ENCODE measurements around the gene NQO2. TPM values are rescaled to one million over a fixed set of nuclear protein-coding genes. Genes with fewer than 3 reads are reported as not detected.

Gene NQO2
- total and polyA plus RNA-seq, 10 of the 15 experiments (the other 5 are each of a cell fraction or from before 2014, with no cell fraction given) = 0.55 to 2.6 (median 0.80) TPM

DNA sequence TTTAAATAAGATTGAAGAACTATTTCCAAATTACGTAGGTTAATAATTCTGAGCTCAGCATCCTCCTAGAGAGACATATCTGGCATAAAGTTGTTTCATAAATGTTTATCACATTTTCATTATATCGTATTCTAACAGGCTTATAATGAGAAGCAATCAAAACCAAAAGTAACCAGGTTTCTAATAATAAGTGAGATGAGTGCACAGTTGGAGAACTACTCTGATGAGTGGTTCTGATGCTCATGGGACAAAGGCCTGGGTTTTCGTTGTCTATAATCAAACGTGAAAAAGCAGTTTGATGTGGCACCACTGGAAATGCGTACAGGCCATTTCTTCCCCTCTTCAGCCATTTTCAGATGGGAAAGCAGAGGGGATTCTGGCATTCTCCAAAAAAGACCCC is 23.6 kb upstream of the NQO2 start (continued):
- TF ChIP-seq SIX5 (IDR thresholded peaks at IDR 0.05; ENCODE audit: low read depth, low read length, severe bottlenecking) (no peak), CBX3 (IDR thresholded peaks at IDR 0.05; ENCODE audit: borderline replicate concordance, low read depth) (no peak), MTA2 (IDR thresholded peaks at IDR 0.05; ENCODE audit: low read depth) (no peak), POU2F2 (IDR thresholded peaks at IDR 0.05; ENCODE audit: borderline replicate concordance, low read depth, low read length) (no peak), CHD4 (IDR thresholded peaks at IDR 0.05) (no peak), TCF3 (IDR thresholded peaks at IDR 0.05; ENCODE audit: borderline replicate concordance, insufficient read depth, low read depth, low read length) (no peak)
- TF ChIP-seq, protein P1, sequence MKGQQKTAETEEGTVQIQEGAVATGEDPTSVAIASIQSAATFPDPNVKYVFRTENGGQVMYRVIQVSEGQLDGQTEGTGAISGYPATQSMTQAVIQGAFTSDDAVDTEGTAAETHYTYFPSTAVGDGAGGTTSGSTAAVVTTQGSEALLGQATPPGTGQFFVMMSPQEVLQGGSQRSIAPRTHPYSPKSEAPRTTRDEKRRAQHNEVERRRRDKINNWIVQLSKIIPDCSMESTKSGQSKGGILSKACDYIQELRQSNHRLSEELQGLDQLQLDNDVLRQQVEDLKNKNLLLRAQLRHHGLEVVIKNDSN (IDR thresholded peaks at IDR 0.05; ENCODE audit: borderline replicate concordance, extremely low read length, insufficient read depth, low read depth, low read length) = no peak

DNA sequence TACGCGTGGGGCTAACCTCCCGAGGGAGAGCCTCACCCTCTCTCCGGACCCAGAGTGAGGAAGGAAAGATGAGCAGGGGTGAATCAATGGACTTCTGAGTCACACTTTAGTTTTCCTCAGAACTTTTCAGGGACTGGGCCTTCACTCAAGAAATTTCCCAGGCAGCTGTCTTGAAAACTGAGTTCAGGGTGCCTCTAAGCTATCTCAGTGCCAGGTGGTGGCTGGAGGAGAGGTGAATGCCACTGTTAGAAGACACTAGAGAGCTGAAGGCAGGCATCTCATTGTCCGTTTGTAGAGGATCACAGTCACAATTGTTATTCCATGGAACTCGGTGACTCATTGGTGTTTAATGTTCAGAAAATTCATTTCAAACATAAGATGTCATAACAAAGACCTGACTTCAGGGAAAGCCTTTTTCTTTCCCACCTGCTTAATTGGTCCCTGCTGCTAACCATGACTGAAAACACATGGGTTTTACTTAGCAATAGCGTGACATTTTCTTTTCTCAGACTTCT is 23.1 kb upstream of the NQO2 start:
- Histone ChIP-seq H3K9me3 (replicated peaks; ENCODE audit: control insufficient read depth, insufficient read depth, low read length) (peaks cover 1% of the 10 kb centered on the region), H3K4me1 (ENCODE audit: control insufficient read depth, insufficient read depth, low read length) (no peaks in the 10 kb centered on the region), H3K27ac (ENCODE audit: control insufficient read depth, insufficient read depth) (no peak overlapping the region), H3K27me3 (replicated peaks in 1 of 2; ENCODE audit: control insufficient read depth in 2 of 2, insufficient read depth in 2 of 2, low read length in 1 of 2) (peaks cover 2 to 16% of the 10 kb centered on the region in 2 experiments; a peak in 3 of 4 replicates), H3K36me3 (ENCODE audit: control insufficient read depth in 2 of 2, insufficient read depth in 2 of 2, low read length in 1 of 2) (no peaks in the 10 kb centered on the region), H4K20me1 (ENCODE audit: control insufficient read depth, insufficient read depth) (no peaks in the 10 kb centered on the region), H3K4me2 (ENCODE audit: control insufficient read depth, insufficient read depth) (no peak overlapping the region), H2AFZ (ENCODE audit: control insufficient read depth, low read depth, low read length) (no peak overlapping the region), H3K9ac (ENCODE audit: control insufficient read depth, insufficient read depth, low read length) (no peak overlapping the region), H3K79me2 (ENCODE audit: control insufficient read depth, insufficient read depth, low read length) (no peaks in the 10 kb centered on the region), H3K4me3 (no peak overlapping the region)
- ChIA-PET CTCF (interaction anchor here (1.2 kb wide), 2 partner anchors 11 to 25 kb away, joined by 3 to 5 read pairs; no protein-coding TSS in a partner anchor), SMC1A (ENCODE audit: uncharacterized antibody, unreplicated experiment) (interaction anchor here (0.9 to 1.5 kb wide), 2 partner anchors 13 to 202 kb away, joined by 3 to 4 read pairs; no protein-coding TSS in a partner anchor), POLR2A (no interaction called here), RAD21 (ENCODE audit: unreplicated experiment) (interaction anchor here (0.6 kb wide), 1 partner anchor 10 kb away, joined by 3 read pairs; no protein-coding TSS in a partner anchor)
- intact Hi-C loops (cut with micrococcal nuclease; ENCODE audit: unreplicated experiment) (no loop called here), in situ Hi-C loops (cut with MboI) (no loop called here)
- FAIRE-seq (no peak), DNase-seq (ENCODE audit: low read depth, low spot score) (no peak), ATAC-seq (no peak)
- 4% methylated on average over 7 of the region's 7 CpGs for WGBS (ENCODE audit: insufficient coverage, insufficient replicate concordance, low lambda C conversion rate, missing lambda C conversion rate)
- BruUV-seq (replicated peaks) = no TSS peak
- TF ChIP-seq TBL1XR1 (IDR thresholded peaks at IDR 0.05; ENCODE audit: low read depth, low read length) (no peak), HDAC6 (IDR thresholded peaks at IDR 0.05; ENCODE audit: unreplicated experiment) (no peak), TAF1 (IDR thresholded peaks at IDR 0.05; ENCODE audit: borderline replicate concordance, low read depth, low read length) (no peak), ZNF217 (IDR thresholded peaks at IDR 0.05) (no peak), TCF7 (IDR thresholded peaks at IDR 0.05; ENCODE audit: borderline replicate concordance) (no peak), WRNIP1 (IDR thresholded peaks at IDR 0.05; ENCODE audit: borderline replicate concordance, low read depth, low read length) (no peak)
